GM12892 (cell line): ENCODE measurements around the gene NIBAN1.

Source experiments
- POLR2A ChIP-seq: IDR thresholded peaks from 2 replicates; pipeline ENCODE4 v1.6.1; 2011; ENCODE audit warnings: low read depth, low read length, control low read depth
- TAF1 ChIP-seq: IDR thresholded peaks from 2 replicates; pipeline ENCODE4 v1.6.1; 2011; ENCODE audit warnings: low read depth, mild to moderate bottlenecking, control low read depth, low read length, borderline replicate concordance

DNA sequence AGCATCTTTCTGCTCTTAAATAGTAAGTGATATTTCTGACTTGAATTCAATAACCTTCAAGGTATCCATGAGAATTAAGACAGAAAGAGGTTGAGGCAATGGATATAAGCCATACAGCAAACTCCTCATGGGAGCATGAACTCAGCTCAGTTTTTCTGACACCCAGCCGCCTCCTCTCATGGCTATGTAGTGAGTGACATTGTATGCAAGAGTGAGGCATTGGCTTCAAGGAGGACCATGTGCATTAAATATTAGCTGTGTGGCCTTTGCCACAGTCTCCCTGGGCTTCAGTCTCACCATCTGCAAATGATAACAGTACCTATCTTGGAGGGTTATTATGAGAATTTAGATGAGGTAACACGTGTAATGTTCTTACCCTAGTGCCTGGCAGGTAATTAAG is 23.4 kb downstream of the NIBAN1 start:
- TF ChIP-seq POLR2A (no peak), TAF1 (no peak)
